Measurements from ENCODE around the gene OR14A16. TPM values are rescaled to one million over a fixed set of nuclear protein-coding genes. Genes with fewer than 3 reads are reported as not detected.

OR14A16 gene, protein sequence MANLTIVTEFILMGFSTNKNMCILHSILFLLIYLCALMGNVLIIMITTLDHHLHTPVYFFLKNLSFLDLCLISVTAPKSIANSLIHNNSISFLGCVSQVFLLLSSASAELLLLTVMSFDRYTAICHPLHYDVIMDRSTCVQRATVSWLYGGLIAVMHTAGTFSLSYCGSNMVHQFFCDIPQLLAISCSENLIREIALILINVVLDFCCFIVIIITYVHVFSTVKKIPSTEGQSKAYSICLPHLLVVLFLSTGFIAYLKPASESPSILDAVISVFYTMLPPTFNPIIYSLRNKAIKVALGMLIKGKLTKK
- not detected in 2 replicates for polyA plus RNA-seq (2013)

DNA sequence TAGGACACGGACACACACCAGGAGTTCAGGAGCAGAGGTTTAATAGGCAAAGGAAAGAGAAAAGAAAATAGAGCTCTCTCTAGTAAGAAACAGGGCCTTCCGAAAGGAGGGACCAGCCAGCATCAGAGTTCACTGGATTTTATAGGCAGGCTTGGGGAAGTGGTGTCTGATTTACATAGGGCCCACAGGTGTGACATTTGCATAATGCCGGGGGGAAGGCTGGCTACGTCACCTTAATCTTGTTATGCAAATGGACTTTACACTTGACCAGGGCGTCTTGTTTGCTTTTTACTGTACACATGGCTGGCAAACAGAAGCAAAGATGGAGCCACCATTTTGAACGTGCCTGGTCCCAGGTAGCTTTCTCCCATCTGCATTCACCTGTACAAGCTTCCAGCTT is at the start of gene OR14A16:
Gene OR14A16, minus strand, starts transcription at position 97 of the 400 bp plus-strand sequence. CDS start 8,390 bp downstream, outside the sequence.
- H3K27ac ChIP-seq (ENCODE audit: low read depth, low read length), result no peak within 1 kb of the TSS
- no peaks in the 10 kb centered on the region for H3K36me3 ChIP-seq (ENCODE audit: control insufficient read depth in 1 of 2, insufficient read depth in 2 of 2, low read length in 2 of 2)
- no peak within 1 kb of the TSS for H2AK5ac ChIP-seq (ENCODE audit: low read length)
- no peak for DNase-seq
- H4K12ac ChIP-seq (ENCODE audit: low read depth, low read length), result no peak within 1 kb of the TSS
- no peak within 1 kb of the TSS for H4K91ac ChIP-seq (ENCODE audit: low read depth, low read length)
- no peaks in the 10 kb centered on the region for H3K9me3 ChIP-seq (ENCODE audit: insufficient read depth, low read depth, low read length)
- no peak within 1 kb of the TSS for H3K14ac ChIP-seq (ENCODE audit: low read length)
- no peak within 1 kb of the TSS for H2BK5ac ChIP-seq (ENCODE audit: low read depth, low read length, poor library complexity)
- H4K8ac ChIP-seq (ENCODE audit: low read depth, low read length), result no peak within 1 kb of the TSS
- no peak within 1 kb of the TSS for H3K18ac ChIP-seq (ENCODE audit: low read length)
- no peak within 1 kb of the TSS for H3K4ac ChIP-seq (ENCODE audit: low read depth, low read length)
- no peak within 1 kb of the TSS for H3K4me2 ChIP-seq (ENCODE audit: low read length)
- no peak within 1 kb of the TSS for H3K23ac ChIP-seq (ENCODE audit: low read length)
- no peak within 1 kb of the TSS for H2BK120ac ChIP-seq (ENCODE audit: insufficient read depth, low read length, poor library complexity)
- H3K79me2 ChIP-seq (ENCODE audit: control insufficient read depth, insufficient read depth, low read length, poor library complexity), result no peaks in the 10 kb centered on the region
- WGBS (ENCODE audit: extremely low coverage, insufficient coverage, insufficient read length), result no CpG with 5 or more reads among the region's 6 CpGs
- H3K4me1 ChIP-seq (ENCODE audit: control insufficient read depth in 1 of 2, insufficient read depth in 2 of 2, low read length in 2 of 2), result no peaks in the 10 kb centered on the region
- no peak within 1 kb of the TSS for H3K9ac ChIP-seq (ENCODE audit: low read length)
- no peak within 1 kb of the TSS for H3K4me3 ChIP-seq (ENCODE audit: low read depth, low read length)
- H2BK12ac ChIP-seq (ENCODE audit: low read length), result no peak within 1 kb of the TSS
- no peaks in the 10 kb centered on the region for H3K27me3 ChIP-seq (ENCODE audit: insufficient read depth, low read length)
- H2AFZ ChIP-seq (ENCODE audit: insufficient read depth, low read length, poor library complexity), result no peak within 1 kb of the TSS
- no peaks in the 10 kb centered on the region for H3K79me1 ChIP-seq (ENCODE audit: low read length)

DNA sequence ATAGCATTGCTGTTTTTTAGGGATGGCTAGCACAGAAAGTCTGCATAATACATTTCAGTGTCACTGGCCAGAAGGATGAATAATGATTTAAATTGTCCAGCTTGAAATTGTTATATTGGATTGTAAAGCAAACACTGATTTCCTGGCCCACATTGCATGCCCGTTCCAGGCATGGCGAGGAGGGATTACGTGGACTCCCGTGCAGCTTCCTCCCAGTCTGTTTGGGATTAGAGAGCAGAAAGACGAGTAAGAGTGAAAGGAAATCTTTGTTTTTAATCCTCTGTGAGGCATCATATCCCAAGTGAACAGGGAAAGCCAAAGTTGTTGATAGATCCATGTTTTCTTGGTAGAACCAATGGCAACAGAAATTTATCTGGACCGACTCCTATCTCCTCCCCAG is 41.5 kb upstream of the OR14A16 start:
- Histone ChIP-seq H2BK120ac (ENCODE audit: insufficient read depth, low read length, poor library complexity) (no peak overlapping the region), H3K18ac (ENCODE audit: low read length) (no peak overlapping the region), H2BK12ac (ENCODE audit: low read length) (no peak overlapping the region), H4K8ac (ENCODE audit: low read depth, low read length) (no peak overlapping the region), H3K79me1 (ENCODE audit: low read length) (no peaks in the 10 kb centered on the region), H3K9me3 (ENCODE audit: insufficient read depth, low read depth, low read length) (peaks cover 2% of the 10 kb centered on the region), H3K4me2 (ENCODE audit: low read length) (no peak overlapping the region), H2AFZ (ENCODE audit: insufficient read depth, low read length, poor library complexity) (no peak overlapping the region), H4K12ac (ENCODE audit: low read depth, low read length) (no peak overlapping the region), H3K23ac (ENCODE audit: low read length) (no peak overlapping the region), H4K91ac (ENCODE audit: low read depth, low read length) (no peak overlapping the region), H3K79me2 (ENCODE audit: control insufficient read depth, insufficient read depth, low read length, poor library complexity) (no peaks in the 10 kb centered on the region), H2AK5ac (ENCODE audit: low read length) (no peak overlapping the region), H3K4ac (ENCODE audit: low read depth, low read length) (no peak overlapping the region), H3K14ac (ENCODE audit: low read length) (no peak overlapping the region), H3K4me3 (ENCODE audit: low read depth, low read length) (no peak overlapping the region), H3K27ac (ENCODE audit: low read depth, low read length) (no peak overlapping the region), H3K9ac (ENCODE audit: low read length) (no peak overlapping the region), H2BK5ac (ENCODE audit: low read depth, low read length, poor library complexity) (no peak overlapping the region), H3K27me3 (ENCODE audit: insufficient read depth, low read length) (no peaks in the 10 kb centered on the region), H3K36me3 (ENCODE audit: control insufficient read depth in 1 of 2, insufficient read depth in 2 of 2, low read length in 2 of 2) (peaks cover 15 to 32% of the 10 kb centered on the region in 2 experiments), H3K4me1 (ENCODE audit: control insufficient read depth in 1 of 2, insufficient read depth in 2 of 2, low read length in 2 of 2) (no peaks in the 10 kb centered on the region)
- DNase-seq, result no peak
- WGBS (ENCODE audit: extremely low coverage, insufficient coverage, insufficient read length), result no CpG with 5 or more reads among the region's 6 CpGs

DNA sequence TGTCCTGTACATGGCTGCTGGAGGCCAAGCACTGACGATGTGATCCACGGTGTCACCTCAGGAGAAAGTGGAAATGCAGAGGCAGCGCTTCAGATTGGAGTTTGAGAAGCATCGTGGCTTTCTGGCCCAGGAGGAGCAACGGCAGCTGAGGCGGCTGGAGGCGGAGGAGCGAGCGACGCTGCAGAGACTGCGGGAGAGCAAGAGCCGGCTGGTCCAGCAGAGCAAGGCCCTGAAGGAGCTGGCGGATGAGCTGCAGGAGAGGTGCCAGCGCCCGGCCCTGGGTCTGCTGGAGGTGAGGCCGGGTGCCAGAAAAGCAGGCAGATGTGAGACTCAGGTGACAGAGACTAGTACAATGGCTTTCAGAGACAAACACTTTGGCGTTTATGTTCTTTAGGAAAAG is 40.7 kb upstream of the OR14A16 start:
- Histone ChIP-seq H3K4me2 (ENCODE audit: low read length) (no peak overlapping the region), H3K4me1 (ENCODE audit: control insufficient read depth in 1 of 2, insufficient read depth in 2 of 2, low read length in 2 of 2) (no peaks in the 10 kb centered on the region), H2BK12ac (ENCODE audit: low read length) (no peak overlapping the region), H3K18ac (ENCODE audit: low read length) (no peak overlapping the region), H2AFZ (ENCODE audit: insufficient read depth, low read length, poor library complexity) (no peak overlapping the region), H3K27ac (ENCODE audit: low read depth, low read length) (no peak overlapping the region), H4K8ac (ENCODE audit: low read depth, low read length) (no peak overlapping the region), H3K36me3 (ENCODE audit: control insufficient read depth in 1 of 2, insufficient read depth in 2 of 2, low read length in 2 of 2) (peaks cover 11 to 28% of the 10 kb centered on the region in 2 experiments), H3K79me1 (ENCODE audit: low read length) (no peaks in the 10 kb centered on the region), H2BK5ac (ENCODE audit: low read depth, low read length, poor library complexity) (no peak overlapping the region), H3K27me3 (ENCODE audit: insufficient read depth, low read length) (no peaks in the 10 kb centered on the region), H3K23ac (ENCODE audit: low read length) (no peak overlapping the region), H3K79me2 (ENCODE audit: control insufficient read depth, insufficient read depth, low read length, poor library complexity) (no peaks in the 10 kb centered on the region), H2AK5ac (ENCODE audit: low read length) (no peak overlapping the region), H3K4ac (ENCODE audit: low read depth, low read length) (no peak overlapping the region), H4K91ac (ENCODE audit: low read depth, low read length) (no peak overlapping the region), H2BK120ac (ENCODE audit: insufficient read depth, low read length, poor library complexity) (no peak overlapping the region), H4K12ac (ENCODE audit: low read depth, low read length) (no peak overlapping the region), H3K4me3 (ENCODE audit: low read depth, low read length) (no peak overlapping the region), H3K14ac (ENCODE audit: low read length) (no peak overlapping the region), H3K9me3 (ENCODE audit: insufficient read depth, low read depth, low read length) (no peaks in the 10 kb centered on the region), H3K9ac (ENCODE audit: low read length) (no peak overlapping the region)
- no peak for DNase-seq
- WGBS (ENCODE audit: extremely low coverage, insufficient coverage, insufficient read length), result no CpG with 5 or more reads among the region's 17 CpGs

DNA sequence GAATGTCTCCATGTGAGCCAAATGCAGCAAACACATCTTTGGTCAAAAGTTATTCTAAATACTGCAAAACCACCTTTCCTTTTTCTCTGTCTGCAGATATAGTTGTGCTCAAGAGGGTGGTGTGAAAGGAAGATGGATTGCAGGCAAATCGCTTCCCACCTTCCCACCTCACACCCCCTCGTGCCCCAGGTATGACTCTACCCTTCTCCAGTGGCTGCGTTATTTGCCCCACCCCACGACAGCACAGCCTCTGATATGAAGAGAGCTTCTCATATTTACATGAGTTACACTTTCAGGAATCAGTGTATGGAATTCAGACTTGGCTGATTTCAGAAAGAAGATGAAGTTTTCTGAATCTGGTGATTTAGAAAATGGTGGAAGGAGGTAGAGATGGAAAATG is 38.8 kb upstream of the OR14A16 start:
- no peak overlapping the region for H3K18ac ChIP-seq (ENCODE audit: low read length)
- no peak overlapping the region for H2BK120ac ChIP-seq (ENCODE audit: insufficient read depth, low read length, poor library complexity)
- H2AFZ ChIP-seq (ENCODE audit: insufficient read depth, low read length, poor library complexity), result no peak overlapping the region
- H3K27ac ChIP-seq (ENCODE audit: low read depth, low read length), result no peak overlapping the region
- H3K4me2 ChIP-seq (ENCODE audit: low read length), result no peak overlapping the region
- no peak overlapping the region for H4K12ac ChIP-seq (ENCODE audit: low read depth, low read length)
- no peak overlapping the region for H3K9ac ChIP-seq (ENCODE audit: low read length)
- H4K91ac ChIP-seq (ENCODE audit: low read depth, low read length), result no peak overlapping the region
- H3K27me3 ChIP-seq (ENCODE audit: insufficient read depth, low read length), result no peaks in the 10 kb centered on the region
- H4K8ac ChIP-seq (ENCODE audit: low read depth, low read length), result no peak overlapping the region
- no peak overlapping the region for H2BK5ac ChIP-seq (ENCODE audit: low read depth, low read length, poor library complexity)
- DNase-seq, result no peak
- no CpG with 5 or more reads among the region's 4 CpGs for WGBS (ENCODE audit: extremely low coverage, insufficient coverage, insufficient read length)
- H3K4me1 ChIP-seq (ENCODE audit: control insufficient read depth in 1 of 2, insufficient read depth in 2 of 2, low read length in 2 of 2), result peaks cover 2 to 4% of the 10 kb centered on the region in 2 experiments
- no peaks in the 10 kb centered on the region for H3K79me1 ChIP-seq (ENCODE audit: low read length)
- no peak overlapping the region for H2BK12ac ChIP-seq (ENCODE audit: low read length)
- H3K36me3 ChIP-seq (ENCODE audit: control insufficient read depth in 1 of 2, insufficient read depth in 2 of 2, low read length in 2 of 2), result peaks cover 7 to 13% of the 10 kb centered on the region in 2 experiments
- H3K23ac ChIP-seq (ENCODE audit: low read length), result no peak overlapping the region
- H3K9me3 ChIP-seq (ENCODE audit: insufficient read depth, low read depth, low read length), result no peaks in the 10 kb centered on the region
- no peak overlapping the region for H3K4me3 ChIP-seq (ENCODE audit: low read depth, low read length)
- no peak overlapping the region for H2AK5ac ChIP-seq (ENCODE audit: low read length)
- no peak overlapping the region for H3K4ac ChIP-seq (ENCODE audit: low read depth, low read length)
- H3K14ac ChIP-seq (ENCODE audit: low read length), result no peak overlapping the region
- H3K79me2 ChIP-seq (ENCODE audit: control insufficient read depth, insufficient read depth, low read length, poor library complexity), result no peaks in the 10 kb centered on the region
